IPS-18c (cell line): Measurements from ENCODE around the gene ASB7.

Experiments used
- H3K4me3 ChIP-seq: 2 replicates; pipeline ENCODE4 v1.7.0; 2013; ENCODE audit warnings: low read depth, mild to moderate bottlenecking, low read length, moderate library complexity; ENCODE audit not compliant: insufficient read depth
- H3K9me3 ChIP-seq: one replicate; pipeline ENCODE4 v1.6.1; 2013; ENCODE audit warnings: mild to moderate bottlenecking, low read length, moderate library complexity; ENCODE audit not compliant: control insufficient read depth, insufficient read depth

Gene ASB7

DNA sequence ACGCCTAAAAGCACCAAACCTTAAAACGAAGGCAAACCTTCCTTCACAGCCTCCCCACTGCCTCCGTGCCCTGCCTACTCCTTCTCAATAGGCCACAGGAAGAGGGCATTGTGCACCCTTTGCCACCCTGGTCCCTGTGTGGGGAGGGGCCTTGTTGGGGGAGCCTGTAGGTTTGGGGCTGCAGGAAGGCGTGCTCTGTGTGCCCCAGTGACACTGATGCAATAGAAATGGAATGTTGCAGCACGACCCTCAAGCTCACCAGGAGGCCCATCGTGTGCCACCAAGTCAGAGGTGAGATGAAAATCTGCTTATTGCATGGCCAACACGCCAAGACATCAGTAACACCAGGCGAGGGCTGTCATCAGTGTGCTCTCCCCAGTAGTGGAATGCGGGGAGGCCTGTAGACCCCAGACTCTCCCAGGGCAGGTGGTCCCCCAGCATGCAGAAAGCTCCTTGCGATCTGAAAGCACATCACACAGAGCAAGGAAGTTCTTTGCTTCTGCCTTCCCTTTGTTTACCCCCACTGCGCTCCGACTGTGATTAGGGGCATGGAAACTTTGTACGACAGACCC is 86.2 kb downstream of the ASB7 start:
- Histone ChIP-seq H3K9me3 (no peaks in the 10 kb centered on the region), H3K4me3 (no peak overlapping the region)

DNA sequence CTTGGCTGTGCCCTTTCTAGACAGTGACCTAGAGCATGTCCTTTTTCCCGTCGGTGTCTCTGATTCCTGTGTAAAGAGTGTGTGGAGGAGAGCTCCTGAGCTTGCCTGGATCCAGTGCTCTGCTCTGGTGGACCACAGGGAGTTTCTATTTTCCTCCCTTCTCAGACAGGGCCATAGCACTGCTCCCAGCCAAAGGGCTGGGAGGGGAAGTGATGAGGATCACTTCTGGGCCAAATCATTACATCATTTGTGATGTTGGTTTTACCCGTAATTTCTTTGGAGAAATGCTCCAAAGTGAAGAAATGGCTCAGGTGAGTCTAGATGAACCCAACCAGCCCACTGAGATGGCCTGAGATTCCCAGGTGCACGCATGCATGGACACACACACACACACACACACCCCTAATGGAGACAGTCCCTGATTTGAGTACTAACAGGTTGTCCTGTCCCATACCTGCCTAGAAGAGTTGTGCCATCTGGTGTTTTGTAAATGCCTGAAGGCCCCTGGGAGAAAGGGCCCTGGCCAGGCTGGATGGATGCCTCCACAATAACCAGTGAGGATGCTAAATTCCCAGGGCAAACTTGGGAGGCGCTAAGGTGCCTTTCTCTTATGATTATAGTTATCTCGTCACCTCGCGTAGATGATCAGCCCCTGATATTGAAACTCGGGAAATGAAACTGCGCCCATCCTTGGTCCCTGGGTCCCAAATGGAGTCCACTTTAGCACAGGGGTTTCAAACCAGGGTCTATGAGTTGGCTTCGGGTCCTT is 86.9 kb downstream of the ASB7 start:
- no peaks in the 10 kb centered on the region for H3K9me3 ChIP-seq
- no peak overlapping the region for H3K4me3 ChIP-seq

DNA sequence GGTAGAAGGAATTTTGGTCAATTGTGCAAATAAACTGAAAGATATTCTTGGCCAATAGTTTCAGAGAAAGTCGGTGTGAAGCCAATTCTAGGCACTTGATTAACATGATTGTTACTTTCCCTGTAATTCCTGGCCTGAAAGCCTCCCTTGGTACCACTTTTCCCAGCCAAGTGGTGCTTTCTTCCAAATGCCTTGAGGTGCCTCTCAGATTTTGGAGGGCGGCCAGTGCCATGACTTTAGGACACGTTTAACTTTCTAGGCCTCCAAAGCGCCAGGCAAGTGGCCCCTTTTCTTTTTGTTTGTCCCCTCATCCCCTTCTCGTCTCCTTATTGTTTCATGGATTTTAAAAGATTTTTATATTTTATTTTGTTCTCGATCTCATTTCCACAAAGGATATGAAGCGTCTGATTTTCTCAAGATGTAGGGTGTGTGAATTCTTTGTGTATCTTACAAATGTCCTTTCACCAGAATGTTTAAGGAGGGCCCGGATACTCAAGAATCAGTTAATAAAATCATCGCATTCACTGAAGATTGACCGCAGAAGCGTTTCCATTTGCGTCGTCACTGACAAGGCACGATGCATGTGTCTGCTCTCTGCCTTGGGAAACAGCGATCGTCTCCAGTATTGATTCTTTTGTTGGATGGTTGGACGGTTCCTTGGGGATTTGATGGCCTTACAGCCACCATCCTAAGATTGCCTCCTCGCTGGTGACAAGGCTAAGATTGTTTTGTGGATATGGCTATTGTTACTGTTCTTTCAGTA is 87.8 kb downstream of the ASB7 start:
- H3K4me3 ChIP-seq: no peak overlapping the region
- H3K9me3 ChIP-seq: no peaks in the 10 kb centered on the region

DNA sequence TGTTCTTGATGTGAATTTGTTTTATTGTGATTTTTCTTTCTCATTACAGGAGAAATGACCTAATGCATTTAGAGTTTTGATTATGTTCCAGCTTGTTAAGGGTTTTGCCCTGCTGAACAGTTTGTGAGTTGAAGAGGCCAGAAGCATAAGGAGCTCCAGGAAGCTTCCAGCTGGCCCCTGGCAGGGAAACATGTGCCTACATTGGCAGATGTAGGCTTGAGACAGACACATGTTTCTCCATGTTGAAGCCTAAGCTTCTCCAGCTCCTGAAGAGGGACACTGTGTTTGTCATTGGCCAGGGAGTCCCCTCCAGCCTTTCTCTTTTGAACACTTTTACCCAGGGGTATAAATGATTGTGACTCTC is 88.4 kb downstream of the ASB7 start:
- Histone ChIP-seq H3K9me3 (no peaks in the 10 kb centered on the region), H3K4me3 (no peak overlapping the region)

DNA sequence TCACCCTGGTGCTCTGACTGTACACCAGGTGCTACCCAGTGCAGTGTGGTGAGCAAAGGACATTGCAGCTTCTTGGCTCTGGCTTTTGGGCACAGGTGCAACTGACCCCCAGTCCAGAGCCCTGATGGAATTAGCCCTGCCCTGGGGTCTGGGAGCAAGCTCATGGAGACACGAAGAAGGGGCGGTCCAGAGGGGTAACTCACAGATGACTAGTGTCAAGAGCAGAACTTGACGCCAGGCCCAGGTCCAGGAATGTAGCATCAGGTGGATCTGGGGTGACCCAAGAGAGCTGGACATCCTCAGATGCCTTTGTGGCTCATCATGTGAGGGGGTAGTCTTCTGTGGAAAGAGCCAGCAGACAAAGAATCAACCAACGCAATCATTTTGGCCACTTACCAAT is 88.9 kb downstream of the ASB7 start:
- H3K9me3 ChIP-seq: no peaks in the 10 kb centered on the region

DNA sequence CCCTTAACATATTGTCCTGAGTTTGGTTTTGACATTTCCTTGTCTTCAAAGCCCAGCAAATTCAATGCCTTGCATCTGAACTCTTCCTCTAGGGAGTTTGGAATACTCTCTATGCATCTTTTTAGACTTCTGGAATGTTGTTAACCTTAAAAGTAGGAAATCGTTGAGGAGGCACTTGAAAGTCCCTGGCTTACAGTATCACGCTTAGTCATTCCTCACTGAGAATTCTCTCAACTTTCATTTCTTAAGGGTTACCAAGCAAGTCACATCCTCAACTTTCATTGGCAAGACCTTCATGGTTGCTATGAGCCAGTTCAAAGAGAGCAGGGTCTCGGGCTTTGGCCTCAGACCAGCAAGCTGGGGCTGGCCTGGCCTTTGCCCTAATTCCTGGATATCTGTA is 89.9 kb downstream of the ASB7 start:
- Histone ChIP-seq H3K9me3 (no peaks in the 10 kb centered on the region), H3K4me3 (no peak overlapping the region)

More for the DNA sequence above, 88.9 kb downstream of the ASB7 start:
- no peak overlapping the region for H3K4me3 ChIP-seq

DNA sequence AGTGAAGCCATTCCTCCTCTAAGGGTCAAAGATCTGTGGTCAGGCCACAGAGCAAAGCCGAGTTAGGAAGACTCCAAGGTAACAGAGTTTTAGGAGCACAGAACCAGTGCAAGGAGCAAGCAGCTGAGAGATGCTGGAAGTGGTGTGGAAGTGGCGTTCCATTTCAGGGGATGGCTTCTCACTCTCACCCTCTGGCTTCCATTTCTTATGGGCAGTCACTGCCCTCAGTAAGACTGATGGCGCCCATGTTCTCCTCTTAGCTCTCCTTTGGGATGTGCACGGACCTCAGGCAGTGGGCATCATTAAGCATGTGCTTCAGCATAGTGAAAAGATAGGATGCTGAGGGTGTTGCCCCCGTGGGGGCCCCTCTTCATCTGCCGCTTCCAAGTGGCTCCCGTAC is 90.3 kb downstream of the ASB7 start:
- H3K9me3 ChIP-seq: no peaks in the 10 kb centered on the region
- H3K4me3 ChIP-seq: no peak overlapping the region; the same call in 1 of the 2 replicates

DNA sequence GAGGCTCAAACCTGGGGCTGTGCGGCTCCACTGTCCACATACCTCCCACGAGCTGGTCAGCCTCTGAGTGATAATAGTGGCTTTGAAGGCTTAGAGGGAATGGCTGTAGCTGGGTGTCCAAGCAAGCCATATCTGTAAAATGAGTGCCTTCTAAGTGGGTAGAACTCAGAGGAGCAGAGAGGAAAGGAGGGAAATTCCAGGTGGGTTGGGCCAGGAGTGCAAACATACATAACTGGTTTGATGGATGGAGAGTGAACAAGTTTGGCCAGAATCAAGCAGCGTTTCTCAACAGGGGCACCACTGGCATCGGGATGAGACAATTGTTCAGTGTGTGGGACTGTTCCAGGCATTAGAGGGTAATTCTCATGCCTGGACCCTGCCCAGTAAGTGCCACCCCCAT is 91.1 kb downstream of the ASB7 start:
- Histone ChIP-seq H3K9me3 (no peaks in the 10 kb centered on the region), H3K4me3 (no peak overlapping the region)

DNA sequence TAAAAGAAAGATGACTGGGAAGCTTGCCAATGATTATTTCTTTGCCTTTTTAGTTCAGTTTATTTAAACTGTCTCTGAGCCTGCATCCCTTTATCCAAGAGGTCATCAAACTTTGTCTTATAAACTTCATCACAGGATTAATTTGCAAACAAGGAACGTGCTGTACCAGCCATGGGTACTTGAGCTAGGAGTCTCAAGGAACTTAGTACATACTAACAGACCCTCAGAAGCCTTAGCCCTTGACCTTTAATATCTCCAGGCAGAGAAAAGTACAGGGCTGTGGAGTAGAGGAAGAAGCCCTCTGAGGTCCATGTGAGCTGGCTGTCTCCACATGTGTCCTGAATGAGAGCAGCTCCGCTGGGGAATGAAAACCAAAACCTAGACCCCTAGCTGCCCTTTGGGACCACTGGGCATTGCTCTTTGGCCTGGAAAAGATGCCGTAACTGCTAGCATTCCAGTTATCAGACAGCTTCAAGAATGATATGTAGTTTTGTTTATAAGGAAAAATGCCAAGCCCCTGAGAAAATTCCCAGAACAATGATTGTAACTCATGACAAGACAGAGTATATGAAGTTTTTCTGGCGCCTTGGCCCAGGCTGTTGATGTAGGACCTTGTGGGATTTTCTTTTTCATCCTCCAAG is 92.1 kb downstream of the ASB7 start:
- Histone ChIP-seq H3K9me3 (no peaks in the 10 kb centered on the region), H3K4me3 (no peak overlapping the region)

DNA sequence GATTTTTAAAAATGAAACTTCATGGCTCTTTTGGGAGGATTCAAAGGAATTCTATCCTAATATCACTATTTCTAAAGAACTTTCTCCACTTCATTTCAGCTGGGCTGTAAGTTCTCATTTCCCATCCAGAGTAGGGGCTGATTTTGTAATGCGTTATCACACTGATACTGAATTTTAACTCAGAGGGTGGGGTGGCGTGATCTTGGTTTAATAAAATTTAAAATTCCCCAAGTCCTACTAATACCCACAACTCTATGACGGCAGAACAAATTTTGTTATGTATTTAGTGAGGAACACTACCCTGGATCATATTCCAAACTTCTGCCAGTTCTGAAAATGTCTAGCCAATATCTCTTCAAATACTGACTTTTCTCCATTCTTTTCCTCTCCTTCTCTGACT is 92.7 kb downstream of the ASB7 start:
- no peak overlapping the region for H3K4me3 ChIP-seq
- no peaks in the 10 kb centered on the region for H3K9me3 ChIP-seq

DNA sequence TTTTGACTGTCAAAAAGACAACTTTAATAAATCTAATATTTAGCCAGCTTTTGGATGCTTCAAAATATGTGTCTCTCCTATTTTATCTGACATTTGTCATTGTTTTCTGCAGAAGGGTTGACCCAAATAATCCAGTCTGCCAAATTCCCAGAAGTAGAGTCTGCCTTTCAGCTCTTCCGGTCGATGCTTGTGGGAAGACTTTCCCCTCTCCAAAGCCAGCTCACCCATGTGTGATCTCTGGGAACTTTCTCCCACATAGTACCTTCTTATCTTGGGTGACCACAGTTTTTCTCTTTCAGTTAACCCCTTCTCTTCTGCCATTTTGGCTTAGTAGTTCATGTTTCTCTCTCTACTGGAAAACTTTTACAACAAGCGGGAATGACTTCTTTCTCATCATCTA is 94.1 kb downstream of the ASB7 start:
- Histone ChIP-seq H3K9me3 (no peaks in the 10 kb centered on the region), H3K4me3 (no peak overlapping the region)
